Stimulated activated CD4-positive, alpha-beta T cell treated with anti-CD3 and anti-CD28 coated beads, Interleukin-4, amount 100 ng/mL, for 1 hour (primary cell): ENCODE measurements around the gene C19orf38.

Experiments
- DNase-seq: peaks from one replicate; pipeline ENCODE4 v3.0.0-alpha.2; 2020

The C19orf38 gene

GRCh38 chr19:10848230-10848856 lies at the start of gene C19orf38:
Gene C19orf38 (plus strand): TSS chr19:10848415. CDS start chr19:10848509, 94 bp downstream.
- DNase-seq: no peak

- DNase-seq: no peak
Measured at GRCh38 chr19:10800488-10800887, 47.7 kb upstream of the C19orf38 start.

- no peak for DNase-seq
Measured at GRCh38 chr19:10802479-10802878, 45.7 kb upstream of the C19orf38 start.

GRCh38 chr19:10803252-10803651 lies 45.0 kb upstream of the C19orf38 start:
- DNase-seq: no peak

- no peak for DNase-seq
Measured at GRCh38 chr19:10805065-10805757, 43.0 kb upstream of the C19orf38 start.

GRCh38 chr19:10805758-10806247 lies 42.4 kb upstream of the C19orf38 start:
- no peak for DNase-seq

- no peak for DNase-seq
Measured at GRCh38 chr19:10808937-10809649, 39.1 kb upstream of the C19orf38 start.

- DNase-seq: no peak
Measured at GRCh38 chr19:10809651-10810285, 38.4 kb upstream of the C19orf38 start.

GRCh38 chr19:10811391-10812111 lies 36.7 kb upstream of the C19orf38 start:
- DNase-seq: no peak

GRCh38 chr19:10812196-10812595 lies 36.0 kb upstream of the C19orf38 start:
- no peak for DNase-seq

- no peak for DNase-seq
Measured at GRCh38 chr19:10812902-10813404, 35.3 kb upstream of the C19orf38 start.

- DNase-seq: no peak
Measured at GRCh38 chr19:10815007-10815536, 33.1 kb upstream of the C19orf38 start.

- no peak for DNase-seq
Measured at GRCh38 chr19:10815969-10816644, 32.1 kb upstream of the C19orf38 start.

GRCh38 chr19:10816691-10817090 lies 31.5 kb upstream of the C19orf38 start:
- no peak for DNase-seq

GRCh38 chr19:10817291-10818038 lies 30.8 kb upstream of the C19orf38 start:
- DNase-seq: no peak

- DNase-seq: no peak
Measured at GRCh38 chr19:10818301-10819123, 29.7 kb upstream of the C19orf38 start.

GRCh38 chr19:10819124-10820060 lies 28.8 kb upstream of the C19orf38 start:
- no peak for DNase-seq

GRCh38 chr19:10820173-10820572 lies 28.0 kb upstream of the C19orf38 start:
- DNase-seq: no peak

GRCh38 chr19:10823690-10824089 lies 24.5 kb upstream of the C19orf38 start:
- DNase-seq: no peak
